Retinal pigment epithelial cell (primary cell): Measurements from ENCODE around the gene CD200R1L.

Experiments used
- DNase-seq: peaks from one replicate; pipeline ENCODE4 v3.0.0-alpha.2; 2010; ENCODE audit warnings: low read depth
- H3K4me3 ChIP-seq: 2 replicates; pipeline ENCODE4 v1.5.1; 2011; ENCODE audit warnings: mild to moderate bottlenecking, low read length, control low read depth, moderate library complexity
- CTCF ChIP-seq: conservative IDR thresholded peaks from 2 replicates; pipeline ENCODE4 v1.5.1; 2011; ENCODE audit warnings: low read depth, low read length, control low read depth, inconsistent platforms

Gene CD200R1L

DNA sequence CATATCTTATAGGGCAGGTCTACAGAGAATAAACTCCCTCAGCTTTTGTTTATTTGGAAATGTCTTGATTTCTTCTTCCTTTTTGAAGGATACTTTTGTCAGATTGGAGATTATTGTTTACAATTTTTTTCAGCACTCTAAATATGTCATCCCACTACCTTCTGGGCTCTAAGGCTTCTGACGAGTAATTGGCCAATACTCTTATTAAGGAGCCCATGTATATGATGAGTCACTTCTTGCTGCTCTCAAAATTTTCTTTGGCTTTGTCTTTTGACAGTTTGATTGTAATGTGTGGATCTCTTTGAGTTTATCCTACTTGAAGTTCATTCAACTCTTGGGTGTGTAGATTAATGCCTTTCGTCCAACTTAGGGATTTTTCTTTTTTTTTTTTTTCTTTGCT is 28.9 kb upstream of the CD200R1L start:
- H3K4me3 ChIP-seq: no peak overlapping the region
- no peak for TF ChIP-seq CTCF
- DNase-seq: no peak

GRCh38 chr3:112874725-112875124 is 28.1 kb upstream of the CD200R1L start:
- DNase-seq: no peak
- no peak overlapping the region for H3K4me3 ChIP-seq
- no peak for TF ChIP-seq CTCF

DNA sequence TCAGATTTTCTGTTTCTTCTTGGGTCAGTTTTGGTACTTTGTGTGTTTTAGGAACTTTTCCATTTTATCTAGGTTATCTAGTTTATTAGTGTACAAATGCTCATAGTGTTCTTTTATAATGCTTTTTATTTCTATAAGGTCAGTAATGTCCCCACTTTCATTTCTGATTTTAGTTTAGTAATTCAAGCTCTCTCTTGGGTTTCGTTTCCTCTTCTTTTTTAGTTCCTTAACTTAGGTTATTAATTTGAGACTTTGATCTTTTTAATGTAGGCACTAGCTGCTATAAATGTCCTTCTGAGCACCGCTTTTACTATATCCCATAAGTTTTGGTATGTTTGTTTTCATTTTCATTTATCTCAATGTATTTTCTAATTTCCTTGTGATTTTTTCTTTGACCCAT is 27.0 kb upstream of the CD200R1L start:
- DNase-seq: no peak
- H3K4me3 ChIP-seq: no peak overlapping the region
- no peak for TF ChIP-seq CTCF

- no peak for DNase-seq
- H3K4me3 ChIP-seq: no peak overlapping the region
- TF ChIP-seq CTCF: no peak
Observed at GRCh38 chr3:112871735-112872134, 25.1 kb upstream of the CD200R1L start.

DNA sequence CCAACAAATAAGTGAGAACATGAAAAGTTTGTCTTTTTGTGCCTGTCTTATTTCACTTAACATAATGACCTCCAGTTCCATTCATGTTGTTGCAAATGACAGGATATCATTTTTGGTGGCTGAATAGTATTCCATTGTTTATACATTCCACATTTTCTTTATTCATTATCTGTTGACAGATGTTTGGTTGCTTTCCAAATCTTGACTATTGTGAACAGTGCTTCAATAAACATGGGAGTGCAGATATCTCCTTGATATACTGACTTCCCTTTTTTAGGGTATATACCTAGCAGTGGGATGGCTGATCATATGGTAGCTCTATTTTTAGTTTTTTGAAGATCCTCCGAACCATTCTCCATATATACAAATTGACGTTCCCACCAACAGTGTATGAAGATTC is 19.1 kb upstream of the CD200R1L start:
- no peak for TF ChIP-seq CTCF
- no peak for DNase-seq
- no peak overlapping the region for H3K4me3 ChIP-seq

- DNase-seq: no peak
- no peak for TF ChIP-seq CTCF
Observed at GRCh38 chr3:112860898-112861297, 14.2 kb upstream of the CD200R1L start.

GRCh38 chr3:112858410-112859069 is 11.9 kb upstream of the CD200R1L start:
- no peak overlapping the region for H3K4me3 ChIP-seq
- TF ChIP-seq CTCF: no peak
- DNase-seq: no peak

More at GRCh38 chr3:112860898-112861297, 14.2 kb upstream of the CD200R1L start:
- no peak overlapping the region for H3K4me3 ChIP-seq
